Kidney (tissue), 14 donors: ENCODE measurements around the gene FBP2. TPM values are rescaled to one million over a fixed set of nuclear protein-coding genes. Genes with fewer than 3 reads are reported as not detected.

Experiments
- DNase-seq, 5 donors: peaks; one replicate each; pipeline ENCODE4 v3.0.0-alpha.2; 2013 to 2020
- FAIRE-seq: peaks from 2 replicates; lab custom pipeline; 2012; peaks lifted over from hg19 to GRCh38; lab: Jason Lieb, UNC
- H3K27ac ChIP-seq, 2 donors: one replicate each; pipeline ENCODE4 v1.7.0; 2013; ENCODE audit warnings: low read depth in 2 of 2, low read length in 2 of 2, inconsistent platforms in 1 of 2
- H3K27me3 ChIP-seq: one replicate; pipeline ENCODE4 v1.7.1; 2013; ENCODE audit warnings: low read length, inconsistent platforms; ENCODE audit not compliant: control insufficient read depth, insufficient read depth
- H3K36me3 ChIP-seq, 3 donors: one replicate each; pipeline versions ENCODE4 v1.7.0 to v1.7.1; 2013; ENCODE audit warnings: low read length in 3 of 3, control low read depth in 1 of 3, inconsistent platforms in 1 of 3; ENCODE audit not compliant: insufficient read depth in 3 of 3, control insufficient read depth in 2 of 3
- H3K4me1 ChIP-seq, 3 donors: one replicate each; pipeline versions ENCODE4 v1.7.0 to v1.7.1; 2013; ENCODE audit warnings: low read length in 3 of 3, inconsistent platforms in 1 of 3, low read depth in 1 of 3; ENCODE audit not compliant: control insufficient read depth in 2 of 3, insufficient read depth in 2 of 3
- H3K4me3 ChIP-seq, 3 donors: one replicate each; pipeline versions ENCODE4 v1.7.0 to v1.8.1; 2013; ENCODE audit warnings: low read length in 3 of 3, control low read depth in 1 of 3, inconsistent platforms in 1 of 3
- H3K9ac ChIP-seq, 3 donors: one replicate each; pipeline versions ENCODE4 v1.7.0 to v1.7.1; 2013; ENCODE audit warnings: low read length in 3 of 3, control low read depth in 1 of 3, inconsistent platforms in 1 of 3
- H3K9me3 ChIP-seq, 3 donors: one replicate each; pipeline versions ENCODE4 v1.7.0 to v1.7.1; 2013; ENCODE audit warnings: low read length in 3 of 3, control low read depth in 1 of 3, inconsistent platforms in 1 of 3; ENCODE audit not compliant: control insufficient read depth in 2 of 3, insufficient read depth in 1 of 3
- CTCF ChIP-seq: IDR thresholded peaks from 3 replicates; pipeline ENCODE4 v1.5.1; 2012; ENCODE audit warnings: mild to moderate bottlenecking, moderate library complexity, borderline replicate concordance; ENCODE audit not compliant: insufficient read depth; ENCODE audit errors: extremely low read depth
- intact Hi-C: fragments of 100-400 bp; cut with DNase I; formaldehyde crosslinking; loops from one replicate; pipeline ENCODE4 v1.11.1; 2022
- polyA plus RNA-seq: library from polyadenylated mRNA; stranded (reverse); fragments of 350-450 nt; fragmentation: Illumina TruSeq; extraction: RNeasy Lipid Tissue Mini Kit (QIAGEN cat#74804); gene quantifications from one replicate; pipeline ENCODE4 v1.2.3, GENCODE V29; 2014; ENCODE audit warnings: low read depth, low replicate concordance; ENCODE audit not compliant: insufficient read depth
- total RNA-seq: library from RNA; stranded (reverse); fragmentation: NEBNext Ultra II Directional; extraction: Animal tissue kit (Norgen Biotek cat#: 25700); gene quantifications from one replicate; pipeline ENCODE4 v1.2.1, GENCODE V29; 2021
- donor health status: control.
- donor health status: control.
- donor health status: control.
- donor health status: control.
- donor health status: control.
- donor health status: DM: yes; HTN: yes; CAD: no.
- donor health status: Normal renal cell carcinoma (clear cell type).

Gene FBP2
- total and polyA plus RNA-seq, 2 donors from 2014 or later, result not detected

- no peak for FAIRE-seq
- peak within 1 kb of the TSS in 2 of 3 donors; percentile 53 to 66 for H3K4me3 ChIP-seq
- intact Hi-C loops, result no loop called here
- H3K27ac ChIP-seq, result peak within 1 kb of the TSS in 1 of 2 donors; percentile 71
- H3K9me3 ChIP-seq, result no peaks in the 10 kb centered on the region
- no peaks in the 10 kb centered on the region for H3K36me3 ChIP-seq
- H3K27me3 ChIP-seq, result no peaks in the 10 kb centered on the region
- H3K4me1 ChIP-seq, result peaks cover 0 to 2% (median 0%) of the 10 kb centered on the region in 3 donors
- H3K9ac ChIP-seq, result no peak within 1 kb of the TSS
- peak in 1 of 5 donors; percentile 74 for DNase-seq
- peak; percentile 28 for TF ChIP-seq CTCF
Measured at GRCh38 chr9:94554439-94555331, 38.9 kb downstream of the FBP2 start, which contains the start of gene PCAT7. PCAT7 (plus strand) TSS chr9:94555083.

- H3K27ac ChIP-seq, result no peak overlapping the region
- no peak overlapping the region for H3K9ac ChIP-seq
Measured at GRCh38 chr9:94554078-94554438, 39.6 kb downstream of the FBP2 start.

GRCh38 chr9:94553029-94553938 lies 40.3 kb downstream of the FBP2 start:
- Histone ChIP-seq H3K27me3 (no peaks in the 10 kb centered on the region), H3K27ac (peak overlapping the region in 1 of 2 donors; percentile 43), H3K4me3 (peak overlapping the region in 1 of 3 donors; percentile 66), H3K9ac (no peak overlapping the region), H3K36me3 (no peaks in the 10 kb centered on the region), H3K4me1 (peaks cover 0 to 2% (median 0%) of the 10 kb centered on the region in 3 donors), H3K9me3 (no peaks in the 10 kb centered on the region)
- intact Hi-C loops, result no loop called here
- no peak for FAIRE-seq
- peak; percentile 14 for TF ChIP-seq CTCF
- no peak for DNase-seq

More at GRCh38 chr9:94554078-94554438, 39.6 kb downstream of the FBP2 start:
- Histone ChIP-seq H3K9me3 (no peaks in the 10 kb centered on the region), H3K27me3 (no peaks in the 10 kb centered on the region), H3K4me1 (peaks cover 0 to 2% (median 0%) of the 10 kb centered on the region in 3 donors), H3K36me3 (no peaks in the 10 kb centered on the region), H3K4me3 (peak overlapping the region in 2 of 3 donors; percentile 53 to 66)
- TF ChIP-seq CTCF, result no peak
- intact Hi-C loops, result no loop called here
- peak in 1 of 5 donors; percentile 61 for DNase-seq
- no peak for FAIRE-seq
